HL-60 (cell line): ENCODE data around the gene PACS1.

Experiments
- DNase-seq, 2 experiments: peaks; one replicate each; pipeline ENCODE4 v3.0.0-alpha.2; 2010 to 2020; ENCODE audit warnings: low read depth in 1 of 2, low spot score in 1 of 2
- H3K27ac ChIP-seq: fragments of 250-450 bp; sonication (Bioruptor Pico); replicated peaks from 2 replicates; pipeline ENCODE4 v1.5.1; 2020; ENCODE audit warnings: mild to moderate bottlenecking, moderate library complexity
- H3K27me3 ChIP-seq: fragments of 250-450 bp; sonication (Bioruptor Pico); 2 replicates; pipeline ENCODE4 v1.5.1; 2021; ENCODE audit warnings: mild to moderate bottlenecking, moderate library complexity; ENCODE audit not compliant: insufficient read depth, poor library complexity, severe bottlenecking
- H3K4me3 ChIP-seq: replicated peaks from 2 replicates; pipeline ENCODE4 v1.5.1; 2011; ENCODE audit warnings: mild to moderate bottlenecking, control low read depth, low read length; ENCODE audit not compliant: insufficient read depth
- GABPA ChIP-seq: IDR thresholded peaks from 2 replicates; pipeline ENCODE4 v1.6.1; 2012; ENCODE audit warnings: low read depth
- POLR2AphosphoS5 ChIP-seq: IDR thresholded peaks from 2 replicates; pipeline ENCODE4 v1.6.1; 2012; ENCODE audit warnings: low read depth
- SPI1 ChIP-seq: IDR thresholded peaks from 2 replicates; pipeline ENCODE4 v1.6.1; 2012; ENCODE audit warnings: low read depth, mild to moderate bottlenecking, borderline replicate concordance
- TF ChIP-seq, protein P1 (sequence below): IDR thresholded peaks from one replicate; pipeline ENCODE4 v1.5.1; 2011; ENCODE audit warnings: low read length, control low read depth, inconsistent platforms; ENCODE audit not compliant: insufficient read depth
- TF ChIP-seq, protein P2 (sequence below): IDR thresholded peaks from 2 replicates; pipeline ENCODE4 v1.6.1; 2012; ENCODE audit warnings: low read depth; ENCODE audit not compliant: insufficient replicate concordance

Gene PACS1

DNA sequence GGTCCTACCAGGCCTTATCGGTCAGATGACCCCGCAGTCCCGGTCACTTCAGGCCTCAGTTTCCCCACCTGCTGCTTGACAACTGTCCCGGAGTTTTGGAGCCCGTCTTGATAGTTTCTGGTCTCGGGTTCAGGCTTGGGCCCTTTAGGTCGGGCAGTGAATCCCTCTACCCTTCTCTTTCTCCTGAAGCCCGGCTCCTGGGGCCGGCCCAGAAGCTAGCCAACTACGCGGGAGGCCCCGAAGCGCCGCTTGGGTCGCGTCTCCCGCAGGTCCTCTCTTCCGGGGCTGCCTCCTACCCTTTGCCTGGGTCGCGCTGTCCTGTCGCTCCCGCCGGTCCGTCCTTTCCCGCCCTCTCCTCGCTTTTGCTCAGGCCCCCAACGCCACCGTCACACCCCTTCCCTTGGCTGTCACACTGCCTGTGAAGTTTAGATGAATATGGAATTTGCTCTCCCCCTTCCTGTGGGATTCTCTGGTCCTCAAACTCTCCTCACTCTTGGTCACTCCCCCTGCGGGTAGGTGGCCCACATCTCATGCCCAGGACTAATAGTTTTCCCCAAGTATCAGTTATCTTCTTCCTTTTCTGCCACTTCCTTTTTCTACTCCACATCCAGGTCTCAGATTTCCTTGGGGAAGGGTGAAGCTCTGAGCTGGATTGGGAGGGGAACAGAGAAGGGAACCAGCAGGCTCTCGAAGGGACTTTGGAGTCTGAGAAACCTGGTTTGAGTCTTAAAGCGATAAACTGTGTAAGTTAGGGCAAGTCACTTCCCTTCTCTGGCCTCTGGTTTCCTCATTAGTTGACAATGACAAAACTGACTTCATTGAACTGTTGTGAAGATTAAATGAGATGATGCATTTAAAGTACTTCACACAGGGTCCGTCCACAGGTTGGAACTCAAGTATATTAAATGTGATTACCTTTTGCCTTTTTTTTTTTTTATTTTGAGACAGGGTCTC, 199.2 kb downstream of the PACS1 start:
- TF ChIP-seq POLR2AphosphoS5: no peak
- TF ChIP-seq SPI1: peak; percentile 89
- TF ChIP-seq, protein P1, sequence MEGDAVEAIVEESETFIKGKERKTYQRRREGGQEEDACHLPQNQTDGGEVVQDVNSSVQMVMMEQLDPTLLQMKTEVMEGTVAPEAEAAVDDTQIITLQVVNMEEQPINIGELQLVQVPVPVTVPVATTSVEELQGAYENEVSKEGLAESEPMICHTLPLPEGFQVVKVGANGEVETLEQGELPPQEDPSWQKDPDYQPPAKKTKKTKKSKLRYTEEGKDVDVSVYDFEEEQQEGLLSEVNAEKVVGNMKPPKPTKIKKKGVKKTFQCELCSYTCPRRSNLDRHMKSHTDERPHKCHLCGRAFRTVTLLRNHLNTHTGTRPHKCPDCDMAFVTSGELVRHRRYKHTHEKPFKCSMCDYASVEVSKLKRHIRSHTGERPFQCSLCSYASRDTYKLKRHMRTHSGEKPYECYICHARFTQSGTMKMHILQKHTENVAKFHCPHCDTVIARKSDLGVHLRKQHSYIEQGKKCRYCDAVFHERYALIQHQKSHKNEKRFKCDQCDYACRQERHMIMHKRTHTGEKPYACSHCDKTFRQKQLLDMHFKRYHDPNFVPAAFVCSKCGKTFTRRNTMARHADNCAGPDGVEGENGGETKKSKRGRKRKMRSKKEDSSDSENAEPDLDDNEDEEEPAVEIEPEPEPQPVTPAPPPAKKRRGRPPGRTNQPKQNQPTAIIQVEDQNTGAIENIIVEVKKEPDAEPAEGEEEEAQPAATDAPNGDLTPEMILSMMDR: peak; percentile 4
- DNase-seq: peak; percentile 43 to 75
- H3K27me3 ChIP-seq: no peaks in the 10 kb centered on the region
- peak overlapping the region; percentile 83 for H3K27ac ChIP-seq
- peak overlapping the region; percentile 97 for H3K4me3 ChIP-seq

DNA sequence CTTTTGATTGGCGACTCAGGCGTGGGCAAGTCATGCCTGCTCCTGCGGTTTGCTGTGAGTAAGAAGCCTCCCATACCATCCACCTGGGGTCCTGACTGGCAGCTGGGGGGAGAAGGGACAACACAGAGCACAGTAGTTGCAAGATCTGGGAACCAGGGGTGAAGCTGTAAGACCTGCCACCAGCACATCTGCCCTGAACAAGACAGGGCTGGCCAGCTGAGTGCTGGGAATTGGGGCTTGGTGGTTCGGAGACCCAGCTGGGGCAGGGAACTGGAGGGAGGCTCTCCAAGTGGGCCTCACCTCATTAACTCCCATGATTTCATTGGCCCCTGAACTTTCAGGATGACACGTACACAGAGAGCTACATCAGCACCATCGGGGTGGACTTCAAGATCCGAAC, 201.7 kb downstream of the PACS1 start:
- H3K27ac ChIP-seq: no peak overlapping the region
- no peak for DNase-seq
- H3K4me3 ChIP-seq: no peak overlapping the region
- H3K27me3 ChIP-seq: no peaks in the 10 kb centered on the region
- TF ChIP-seq, protein P1: no peak
- TF ChIP-seq, protein P2, sequence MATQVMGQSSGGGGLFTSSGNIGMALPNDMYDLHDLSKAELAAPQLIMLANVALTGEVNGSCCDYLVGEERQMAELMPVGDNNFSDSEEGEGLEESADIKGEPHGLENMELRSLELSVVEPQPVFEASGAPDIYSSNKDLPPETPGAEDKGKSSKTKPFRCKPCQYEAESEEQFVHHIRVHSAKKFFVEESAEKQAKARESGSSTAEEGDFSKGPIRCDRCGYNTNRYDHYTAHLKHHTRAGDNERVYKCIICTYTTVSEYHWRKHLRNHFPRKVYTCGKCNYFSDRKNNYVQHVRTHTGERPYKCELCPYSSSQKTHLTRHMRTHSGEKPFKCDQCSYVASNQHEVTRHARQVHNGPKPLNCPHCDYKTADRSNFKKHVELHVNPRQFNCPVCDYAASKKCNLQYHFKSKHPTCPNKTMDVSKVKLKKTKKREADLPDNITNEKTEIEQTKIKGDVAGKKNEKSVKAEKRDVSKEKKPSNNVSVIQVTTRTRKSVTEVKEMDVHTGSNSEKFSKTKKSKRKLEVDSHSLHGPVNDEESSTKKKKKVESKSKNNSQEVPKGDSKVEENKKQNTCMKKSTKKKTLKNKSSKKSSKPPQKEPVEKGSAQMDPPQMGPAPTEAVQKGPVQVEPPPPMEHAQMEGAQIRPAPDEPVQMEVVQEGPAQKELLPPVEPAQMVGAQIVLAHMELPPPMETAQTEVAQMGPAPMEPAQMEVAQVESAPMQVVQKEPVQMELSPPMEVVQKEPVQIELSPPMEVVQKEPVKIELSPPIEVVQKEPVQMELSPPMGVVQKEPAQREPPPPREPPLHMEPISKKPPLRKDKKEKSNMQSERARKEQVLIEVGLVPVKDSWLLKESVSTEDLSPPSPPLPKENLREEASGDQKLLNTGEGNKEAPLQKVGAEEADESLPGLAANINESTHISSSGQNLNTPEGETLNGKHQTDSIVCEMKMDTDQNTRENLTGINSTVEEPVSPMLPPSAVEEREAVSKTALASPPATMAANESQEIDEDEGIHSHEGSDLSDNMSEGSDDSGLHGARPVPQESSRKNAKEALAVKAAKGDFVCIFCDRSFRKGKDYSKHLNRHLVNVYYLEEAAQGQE: no peak

DNA sequence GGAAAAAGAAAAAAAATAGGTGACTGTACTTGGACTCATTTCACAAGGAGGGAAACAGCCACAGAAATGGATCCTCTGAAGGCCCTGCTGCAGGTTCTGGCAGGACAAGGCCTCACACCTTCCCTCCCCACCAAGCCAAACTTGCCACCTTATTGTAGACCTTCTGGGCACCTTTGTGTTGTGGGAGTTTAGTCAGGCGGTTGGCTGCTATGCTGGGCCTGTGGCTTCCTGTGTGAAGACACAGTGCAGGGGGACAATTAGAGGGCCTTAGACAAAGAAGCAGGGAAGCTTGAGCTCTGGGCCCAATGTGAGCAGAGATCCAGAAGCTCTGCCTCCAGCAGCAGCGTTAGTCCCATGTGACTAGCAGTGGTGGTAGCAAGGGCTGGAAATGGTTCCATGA, 202.5 kb downstream of the PACS1 start:
- Histone ChIP-seq H3K27me3 (no peaks in the 10 kb centered on the region), H3K4me3 (no peak overlapping the region), H3K27ac (no peak overlapping the region)
- no peak for DNase-seq
- TF ChIP-seq, protein P1: no peak
- no peak for TF ChIP-seq SPI1
- TF ChIP-seq, protein P2: no peak

DNA sequence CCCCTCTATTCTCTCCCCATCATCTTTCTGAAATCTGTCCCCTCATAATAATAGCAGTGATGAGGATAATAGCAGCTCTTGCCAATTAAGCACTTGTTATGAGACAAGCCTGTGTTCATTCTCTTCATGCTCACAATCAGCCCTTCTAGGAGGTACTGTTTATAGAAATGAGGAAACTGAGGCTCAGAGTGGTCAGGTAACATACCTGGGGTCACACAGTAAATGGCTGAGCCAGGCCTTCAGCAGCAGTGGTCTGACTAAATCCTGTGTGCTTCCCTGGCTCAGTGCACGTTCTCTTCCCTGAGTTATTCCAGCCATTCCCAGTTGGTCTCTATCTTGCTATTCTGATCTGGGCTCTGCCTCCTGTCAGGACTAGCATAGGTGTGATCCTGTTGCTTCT, 204.1 kb downstream of the PACS1 start:
- Histone ChIP-seq H3K27me3 (no peaks in the 10 kb centered on the region), H3K4me3 (no peak overlapping the region), H3K27ac (no peak overlapping the region)
- TF ChIP-seq, protein P1: no peak
- no peak for TF ChIP-seq POLR2AphosphoS5
- no peak for TF ChIP-seq GABPA
- TF ChIP-seq, protein P2: no peak
- no peak for TF ChIP-seq SPI1
- no peak for DNase-seq
